Endothelial cell of umbilical vein (primary cell): ENCODE data around the gene NLRC3. TPM values are rescaled to one million over a fixed set of nuclear protein-coding genes. Genes with fewer than 3 reads are reported as not detected.

Source experiments
- BruUV-seq: library from RNA; stranded (reverse); fragments of 400-500 nt; replicated peaks from 2 replicates; lab custom pipeline; 2021; lab: Mats Ljungman, UMichigan
- CTCF ChIA-PET: fragments of 300-600, 350-600 bp; sonication (Branson Sonifier 250); formaldehyde crosslinking; loops from one replicate; lab custom pipeline; 2021; ENCODE audit warnings: antibody characterized with exemption, inconsistent platforms; lab: Charles Lee
- POLR2A ChIA-PET: fragments of 300-600, 350-600 bp; sonication (Branson Sonifier 250); formaldehyde crosslinking; loops from one replicate; lab custom pipeline; 2021; ENCODE audit warnings: antibody characterized with exemption, inconsistent platforms; lab: Charles Lee
- DNase-seq: peaks from one replicate; pipeline ENCODE4 v3.0.0-alpha.2; 2011; ENCODE audit warnings: low read depth, low spot score
- FAIRE-seq: peaks from 2 replicates; lab custom pipeline; 2011; peaks lifted over from hg19 to GRCh38; lab: Jason Lieb, UNC
- H2AFZ ChIP-seq: 2 replicates; pipeline ENCODE4 v1.6.0; 2012; ENCODE audit warnings: low read depth, low read length, control low read depth, inconsistent platforms
- H3K27ac ChIP-seq: 2 replicates; pipeline ENCODE4 v1.5.1; 2011; ENCODE audit warnings: low read depth, mild to moderate bottlenecking, control low read depth, low read length, moderate library complexity; ENCODE audit not compliant: insufficient read depth
- H3K27me3 ChIP-seq, 2 experiments: 2 replicates each; pipeline versions ENCODE4 v1.6.0 to v1.6.1; 2011; ENCODE audit warnings: low read length in 2 of 2, mixed read lengths in 1 of 2; ENCODE audit not compliant: control insufficient read depth in 2 of 2, insufficient read depth in 2 of 2
- H3K36me3 ChIP-seq, 2 experiments: 2 replicates in 1 of 2; 3 replicates in 1 of 2; pipeline ENCODE4 v1.5.1; 2011; ENCODE audit warnings: low read length in 2 of 2, mild to moderate bottlenecking in 1 of 2, moderate library complexity in 1 of 2; ENCODE audit not compliant: control insufficient read depth in 2 of 2, insufficient read depth in 2 of 2; ENCODE audit errors: extremely low read depth in 1 of 2
- H3K4me1 ChIP-seq: 3 replicates; pipeline ENCODE4 v1.5.1; 2011; ENCODE audit warnings: mild to moderate bottlenecking, low read length; ENCODE audit not compliant: control insufficient read depth, insufficient read depth; ENCODE audit errors: extremely low read depth
- H3K4me2 ChIP-seq: 2 replicates; pipeline ENCODE4 v1.6.1; 2011; ENCODE audit warnings: low read length, control low read depth, mixed read lengths; ENCODE audit not compliant: insufficient read depth
- H3K4me3 ChIP-seq, 3 experiments: fragments of 200-600 bp in 1 of 3; sonication (generic), shearing (Covaris generic) in 1 of 3; replicated peaks in 1 of 3; 2 replicates each; pipeline ENCODE4 v1.5.1; 2011 to 2016; ENCODE audit warnings: control low read depth in 3 of 3, low read length in 3 of 3, mild to moderate bottlenecking in 2 of 3, inconsistent platforms in 1 of 3, low read depth in 1 of 3, moderate library complexity in 1 of 3; ENCODE audit not compliant: insufficient read depth in 1 of 3
- H3K79me2 ChIP-seq: 2 replicates; pipeline ENCODE4 v1.6.0; 2012; ENCODE audit warnings: low read length, inconsistent platforms; ENCODE audit not compliant: control insufficient read depth, insufficient read depth
- H3K9ac ChIP-seq: replicated peaks from 2 replicates; pipeline ENCODE3; 2011; ENCODE audit warnings: low read length, control low read depth; ENCODE audit not compliant: insufficient read depth; ENCODE audit errors: extremely low read depth
- H3K9me1 ChIP-seq: replicated peaks from 3 replicates; pipeline ENCODE4 v1.6.0; 2011; ENCODE audit warnings: mild to moderate bottlenecking, low read length; ENCODE audit not compliant: control insufficient read depth, insufficient read depth; ENCODE audit errors: extremely low read depth
- H3K9me3 ChIP-seq: replicated peaks from 2 replicates; pipeline ENCODE4 v1.5.1; 2012; ENCODE audit warnings: low read length, inconsistent platforms; ENCODE audit not compliant: control insufficient read depth, insufficient read depth
- H4K20me1 ChIP-seq: replicated peaks from 2 replicates; pipeline ENCODE3; 2011; ENCODE audit warnings: mild to moderate bottlenecking, low read length; ENCODE audit not compliant: control insufficient read depth, insufficient read depth; ENCODE audit errors: extremely low read depth
- CTCF ChIP-seq, 2 donors: IDR thresholded peaks; 1 replicate in 1 of 2; 2 replicates in 1 of 2; pipeline ENCODE4 v1.5.1; 2011; ENCODE audit warnings: low read length in 2 of 2, mild to moderate bottlenecking in 2 of 2, moderate library complexity in 2 of 2, control low read depth in 1 of 2, inconsistent platforms in 1 of 2, low read depth in 1 of 2; ENCODE audit not compliant: insufficient read depth in 1 of 2; ENCODE audit errors: extremely low read depth in 1 of 2
- EZH2 ChIP-seq: IDR thresholded peaks from 2 replicates; pipeline ENCODE4 v1.6.1; 2012; ENCODE audit warnings: borderline replicate concordance, low read depth, mild to moderate bottlenecking, moderate library complexity, low read length, inconsistent platforms; ENCODE audit not compliant: severe bottlenecking
- FOS ChIP-seq: IDR thresholded peaks from 2 replicates; pipeline ENCODE4 v1.6.1; 2011; ENCODE audit warnings: mild to moderate bottlenecking, low read length, moderate library complexity, borderline replicate concordance; ENCODE audit not compliant: insufficient read depth
- GATA2 ChIP-seq: IDR thresholded peaks from 2 replicates; pipeline ENCODE4 v1.7.0; 2011; ENCODE audit warnings: low read depth, mild to moderate bottlenecking, moderate library complexity, mixed read lengths, low read length; ENCODE audit not compliant: insufficient read length, insufficient read depth
- JUN ChIP-seq: IDR thresholded peaks from 2 replicates; pipeline ENCODE4 v1.6.1; 2011; ENCODE audit warnings: borderline replicate concordance, low read depth; ENCODE audit not compliant: insufficient read length, insufficient read depth
- MAX ChIP-seq: IDR thresholded peaks from 2 replicates; pipeline ENCODE4 v1.6.1; 2011; ENCODE audit not compliant: insufficient read depth, insufficient read length
- MYC ChIP-seq: IDR thresholded peaks from one replicate; pipeline ENCODE4 v1.6.1; 2011; ENCODE audit warnings: mild to moderate bottlenecking, low read depth, low read length
- POLR2A ChIP-seq: IDR thresholded peaks from 2 replicates; pipeline ENCODE4 v1.6.1; 2012; ENCODE audit warnings: low read depth, mild to moderate bottlenecking, control low read depth, low read length
- POLR2AphosphoS5 ChIP-seq: IDR thresholded peaks from 2 replicates; pipeline ENCODE4 v1.6.1; 2012; ENCODE audit warnings: low read depth, mild to moderate bottlenecking, control low read depth, low read length, moderate library complexity; ENCODE audit not compliant: insufficient read depth
- dilution Hi-C: fragments of 300-500 bp; cut with MboI; formaldehyde crosslinking; loops from one replicate; pipeline ENCODE4 v1.15.0; 2019; ENCODE audit warnings: low sequenced_read_pairs; ENCODE audit not compliant: extremely low pct_ligation_motif_present
- intact Hi-C: fragments of 100-400 bp; cut with micrococcal nuclease; formaldehyde crosslinking; loops from one replicate; pipeline ENCODE4 v1.10.0; 2022
- polyA plus RNA-seq, 4 experiments: library from polyadenylated mRNA; depleted of rRNA in 3 of 4; stranded (reverse) in 3 of 4; unstranded in 1 of 4; fragments of >200 nt; gene quantifications; 2 replicates each; pipeline versions ENCODE4 v1.2.1 to v1.2.3, GENCODE V29; 2011 to 2012; ENCODE audit warnings: missing spikeins in 1 of 4
- total RNA-seq: library from RNA; stranded (reverse); gene quantifications from 2 replicates; pipeline ENCODE4 v1.2.3, GENCODE V29; 2021

Gene NLRC3
- total and polyA plus RNA-seq, 2 donors (not counting 3 experiments of a cell fraction or from before 2014, with no cell fraction given): 0.84 to 3.4 TPM

GRCh38 chr16:3561626-3562025, 15.6 kb downstream of the NLRC3 start:
- Histone ChIP-seq H3K9me1 (no peaks in the 10 kb centered on the region), H3K79me2 (no peaks in the 10 kb centered on the region), H4K20me1 (no peaks in the 10 kb centered on the region), H3K36me3 (no peaks in the 10 kb centered on the region), H3K27me3 (no peaks in the 10 kb centered on the region), H3K4me3 (no peak overlapping the region), H3K27ac (no peak overlapping the region), H3K9ac (no peak overlapping the region), H3K9me3 (no peaks in the 10 kb centered on the region), H2AFZ (no peak overlapping the region), H3K4me1 (no peaks in the 10 kb centered on the region), H3K4me2 (no peak overlapping the region)
- dilution Hi-C loops: no loop called here
- no peak for TF ChIP-seq MAX
- no peak for TF ChIP-seq CTCF (IDR thresholded peaks at IDR 0.05; ENCODE audit: extremely low read depth in 1 of 2, insufficient read depth in 1 of 2, low read depth in 1 of 2, low read length in 2 of 2)
- intact Hi-C loops: no loop called here
- ChIA-PET POLR2A (no interaction called here), CTCF (no interaction called here)
- FAIRE-seq (no peak), DNase-seq (no peak)
- BruUV-seq: no TSS peak

- no peaks in the 10 kb centered on the region for H3K9me1 ChIP-seq
- H3K4me1 ChIP-seq: no peaks in the 10 kb centered on the region
- H3K79me2 ChIP-seq: no peaks in the 10 kb centered on the region
- no peak for DNase-seq
- no peak for FAIRE-seq
- H4K20me1 ChIP-seq: no peaks in the 10 kb centered on the region
- ChIA-PET CTCF (interaction anchor here (0.7 kb wide), 1 partner anchor 34 kb away, joined by 3 read pairs; no protein-coding TSS in a partner anchor), POLR2A (no interaction called here)
- no peaks in the 10 kb centered on the region for H3K27me3 ChIP-seq
- H3K36me3 ChIP-seq: no peaks in the 10 kb centered on the region
- TF ChIP-seq GATA2 (no peak), POLR2A (no peak), MYC (no peak), EZH2 (no peak), CTCF (IDR thresholded peaks at IDR 0.05; ENCODE audit: extremely low read depth in 1 of 2, insufficient read depth in 1 of 2, low read depth in 1 of 2, low read length in 2 of 2) (no peak), MAX (no peak), FOS (no peak), POLR2AphosphoS5 (no peak), JUN (no peak)
- H2AFZ ChIP-seq: no peak overlapping the region
- no peak overlapping the region for H3K27ac ChIP-seq
- intact Hi-C loops: no loop called here
- dilution Hi-C loops: no loop called here
- no peak overlapping the region for H3K9ac ChIP-seq
- no peak overlapping the region for H3K4me2 ChIP-seq
- no TSS peak for BruUV-seq
- no peaks in the 10 kb centered on the region for H3K9me3 ChIP-seq
- no peak overlapping the region for H3K4me3 ChIP-seq
Measured at GRCh38 chr16:3554351-3554928, 22.8 kb downstream of the NLRC3 start.
